Suppressor macrophage treated with lipopolysaccharide for 1 hour (primary cell): ENCODE measurements around the gene GNL1.
"Not testable (repeated sequence)": the region's sequence is repeated elsewhere in the genome, so short reads cannot be mapped to it uniquely, and the experiment has no call there.

ENCODE experiments used
- DNase-seq, 3 donors: peaks; one replicate each; pipeline ENCODE4 v3.0.0-alpha.2; 2020 to 2022

Gene GNL1

DNA sequence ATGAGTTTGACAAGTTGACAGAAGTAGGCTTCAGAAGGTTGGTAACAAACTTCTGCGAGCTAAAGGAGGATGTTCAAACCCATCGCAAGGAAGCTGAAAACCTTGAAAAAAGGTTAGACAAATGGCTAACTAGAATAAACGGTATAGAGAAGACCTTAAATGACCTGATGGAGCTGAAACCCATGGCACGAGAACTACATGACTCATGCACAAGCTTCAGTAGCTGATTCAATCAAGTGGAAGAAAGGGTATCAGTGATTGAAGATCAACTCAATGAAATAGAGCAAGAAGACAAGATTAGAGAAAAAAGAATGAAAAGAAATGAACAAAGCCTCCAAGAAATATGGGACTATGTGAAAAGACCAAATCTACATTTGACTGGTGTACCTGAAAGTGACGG lies 34.3 kb downstream of the GNL1 start:
- DNase-seq: peak in 1 of 3 donors; percentile 42

DNA sequence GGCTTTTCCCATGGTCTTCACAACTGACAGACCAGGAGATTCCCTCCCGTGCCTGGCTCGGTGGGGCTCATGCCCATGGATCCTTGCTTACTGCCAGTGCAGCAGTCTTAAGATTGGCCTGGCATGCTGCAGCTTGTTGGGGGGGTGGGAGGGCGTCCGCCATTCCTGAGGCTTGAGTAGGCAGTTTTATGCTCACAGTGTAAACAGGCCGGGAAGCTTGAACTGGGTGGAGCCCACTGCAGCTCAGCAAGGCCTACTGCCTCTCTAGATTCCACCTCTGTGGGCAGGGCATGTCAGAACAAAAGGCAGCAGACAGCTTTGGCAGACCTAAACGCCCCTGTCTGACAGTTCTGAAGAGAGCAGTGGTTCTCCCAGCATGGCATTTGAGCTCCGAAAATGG lies 35.2 kb downstream of the GNL1 start:
- DNase-seq: not testable (repeated sequence)

DNA sequence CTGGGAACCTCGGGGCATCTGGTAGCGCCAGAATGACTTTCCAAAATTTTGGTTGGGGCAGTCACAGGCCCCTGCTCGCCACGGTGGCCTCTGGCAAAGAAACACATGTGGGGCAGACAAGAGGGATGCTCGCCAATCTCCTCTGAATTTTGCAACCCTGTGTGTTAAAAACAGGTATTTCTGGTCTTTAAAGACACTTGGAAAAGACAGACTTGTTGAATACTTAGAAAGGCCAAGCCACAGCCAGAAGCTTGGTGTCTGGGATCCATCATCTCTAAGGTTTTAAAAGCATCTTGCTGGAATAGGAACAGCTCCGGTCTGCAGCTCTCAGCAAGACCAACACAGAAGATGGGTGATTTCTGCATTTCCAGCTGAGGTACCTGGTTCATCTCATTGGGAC lies 35.8 kb downstream of the GNL1 start:
- DNase-seq: no peak

- not testable (repeated sequence) for DNase-seq
These were observed 37.7 kb downstream of the GNL1 start for GRCh38 chr6:30518505-30519145.

DNA sequence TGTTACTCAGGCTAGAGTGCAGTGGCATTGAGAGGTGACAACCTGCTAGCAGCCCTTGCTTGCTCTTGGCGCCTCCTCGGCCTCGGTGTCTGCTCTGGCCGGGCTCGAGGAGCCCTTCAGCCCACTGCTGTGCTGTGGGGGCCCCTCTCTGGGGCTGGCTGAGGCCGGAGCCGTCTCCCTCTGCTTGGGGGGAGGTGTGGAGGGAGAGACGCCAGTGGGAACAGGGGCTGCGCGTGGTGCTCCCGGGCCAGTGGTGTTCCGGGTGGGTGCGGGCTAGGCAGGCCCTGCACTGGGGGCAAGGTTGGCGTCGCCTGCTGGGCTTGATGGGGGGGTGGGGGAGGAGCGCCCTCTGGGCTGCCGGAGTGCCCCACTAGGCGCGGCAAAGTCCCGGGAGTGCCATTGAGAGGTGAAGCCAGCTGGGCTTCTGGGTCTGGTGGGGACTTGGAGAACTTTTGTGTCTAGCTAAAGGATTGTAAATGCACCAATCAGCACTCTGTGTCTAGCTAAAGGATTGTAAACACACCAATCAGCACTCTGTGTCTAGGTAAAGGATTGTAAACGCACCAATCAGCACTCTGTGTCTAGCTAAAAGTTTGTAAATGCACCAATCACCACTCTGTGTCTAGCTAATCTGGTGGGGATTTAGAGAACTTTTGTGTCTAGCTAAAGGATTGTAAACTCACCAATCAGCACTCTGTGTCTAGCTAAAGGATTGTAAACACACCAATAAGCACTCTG lies 38.4 kb downstream of the GNL1 start:
- not testable (repeated sequence) for DNase-seq

DNA sequence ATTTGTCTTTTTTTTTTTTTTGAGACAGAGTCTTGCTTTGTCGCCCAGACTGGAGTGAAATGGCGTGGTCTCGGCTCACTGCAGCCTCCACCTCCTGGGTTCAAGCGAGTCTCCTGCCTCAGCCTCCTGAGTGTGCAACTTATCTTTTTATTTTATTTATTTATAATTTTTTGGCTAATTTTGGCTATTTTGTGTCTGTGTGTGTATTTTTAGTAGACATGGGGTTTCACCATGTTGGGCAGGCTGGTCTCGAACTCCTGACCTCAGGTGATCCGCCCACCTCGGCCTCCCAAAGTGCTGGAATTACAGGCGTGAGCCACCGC lies 39.6 kb downstream of the GNL1 start:
- DNase-seq: not testable (repeated sequence)

GRCh38 chr6:30515944-30516753 lies 40.1 kb downstream of the GNL1 start:
- DNase-seq: peak; percentile 96 to 99 (median 98)

DNA sequence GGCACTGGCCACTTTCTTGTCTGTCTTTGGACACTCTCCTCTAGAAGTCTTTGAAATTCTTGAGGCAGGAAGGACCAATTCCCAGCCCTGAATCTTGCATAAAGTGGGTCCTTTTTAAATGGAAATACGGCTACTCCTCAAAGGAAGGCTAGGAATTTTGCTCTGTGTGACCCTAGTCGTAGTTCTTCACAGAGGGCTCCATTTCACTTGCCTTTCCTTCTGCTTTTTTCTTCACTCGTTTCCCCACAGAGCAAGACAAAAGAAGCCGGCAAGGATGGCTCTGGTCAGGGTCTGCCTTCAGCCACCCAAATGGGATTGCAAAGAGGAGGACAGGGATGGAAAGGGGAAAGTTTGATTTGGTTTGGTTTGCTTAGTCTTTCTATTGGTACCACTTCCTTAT lies 41.2 kb downstream of the GNL1 start:
- no peak for DNase-seq

GRCh38 chr6:30513451-30513850 lies 42.8 kb downstream of the GNL1 start:
- no peak for DNase-seq

GRCh38 chr6:30511169-30511546 lies 45.1 kb downstream of the GNL1 start:
- no peak for DNase-seq

- DNase-seq: no peak
These were observed 45.7 kb downstream of the GNL1 start for GRCh38 chr6:30510419-30511168.

- DNase-seq: peak; percentile 60 to 81 (median 76)
These were observed 47.2 kb downstream of the GNL1 start for GRCh38 chr6:30508890-30509736.

GRCh38 chr6:30507849-30508827 lies 48.2 kb downstream of the GNL1 start:
- peak in 2 of 3 donors; percentile 21 to 33 for DNase-seq

DNA sequence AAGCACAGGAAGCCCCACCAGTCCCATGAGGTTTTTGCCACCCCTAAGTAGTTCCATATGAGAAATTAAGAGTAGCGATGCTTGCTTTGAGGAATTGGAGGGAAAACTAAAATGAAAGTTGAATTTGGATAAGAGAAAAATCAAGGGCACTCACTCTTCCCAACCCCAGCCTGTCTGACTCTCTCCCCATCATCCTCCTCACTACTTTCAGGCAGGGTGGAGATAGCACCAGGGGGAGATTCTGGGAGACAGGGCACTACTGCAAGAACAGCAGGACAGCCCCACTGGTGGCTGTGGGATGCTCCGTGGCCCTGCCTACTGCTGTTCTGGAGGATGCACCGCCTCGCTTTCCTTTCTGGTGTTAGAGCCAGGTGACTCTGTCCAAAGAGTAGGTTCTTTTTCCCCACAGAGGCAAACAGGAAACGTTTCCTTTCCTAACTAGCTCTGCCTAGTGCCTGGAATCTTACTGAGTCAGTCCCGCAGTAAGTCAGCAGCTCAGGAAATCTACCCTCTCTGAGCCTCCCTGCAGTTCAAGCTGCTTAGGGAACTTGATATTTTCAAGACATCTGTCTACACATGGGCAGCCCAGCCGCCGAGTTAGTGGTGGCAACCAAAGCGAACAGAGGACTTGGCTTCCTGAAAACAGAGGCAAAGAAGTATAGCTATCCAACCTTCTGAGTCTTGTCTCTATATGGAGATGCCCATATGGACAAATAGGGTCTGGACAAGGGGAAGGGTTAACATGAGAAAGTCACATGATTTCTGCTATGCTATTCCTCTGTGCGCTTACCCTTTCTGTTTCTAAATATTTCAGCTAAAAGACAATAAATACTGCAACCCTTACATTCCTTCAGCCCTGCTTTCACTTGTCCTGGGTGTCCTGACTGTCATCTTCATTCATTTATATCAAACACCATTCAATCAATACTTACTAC lies 55.6 kb downstream of the GNL1 start:
- DNase-seq: peak; percentile 52 to 53 (median 52)

DNA sequence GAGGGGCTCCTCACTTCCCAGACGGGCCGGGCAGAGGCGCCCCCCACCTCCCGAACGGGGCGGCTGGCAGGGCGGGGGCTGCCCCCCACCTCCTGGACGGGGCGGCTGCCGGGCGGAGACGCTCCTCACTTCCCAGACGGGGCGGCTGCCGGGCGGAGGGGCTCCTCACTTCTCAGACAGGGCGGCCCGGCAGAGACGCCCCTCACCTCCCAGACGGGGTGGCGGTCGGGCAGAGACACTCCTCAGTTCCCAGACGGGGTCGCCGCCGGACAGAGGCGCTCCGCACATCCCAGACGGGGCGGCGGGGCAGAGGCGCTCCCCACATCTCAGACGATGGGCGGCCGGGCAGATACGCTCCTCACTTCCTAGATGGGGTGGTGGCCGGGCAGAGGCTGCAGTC lies 57.6 kb downstream of the GNL1 start:
- DNase-seq: not testable (repeated sequence)

GRCh38 chr6:30497714-30498113 lies 58.6 kb downstream of the GNL1 start:
- no peak for DNase-seq

DNA sequence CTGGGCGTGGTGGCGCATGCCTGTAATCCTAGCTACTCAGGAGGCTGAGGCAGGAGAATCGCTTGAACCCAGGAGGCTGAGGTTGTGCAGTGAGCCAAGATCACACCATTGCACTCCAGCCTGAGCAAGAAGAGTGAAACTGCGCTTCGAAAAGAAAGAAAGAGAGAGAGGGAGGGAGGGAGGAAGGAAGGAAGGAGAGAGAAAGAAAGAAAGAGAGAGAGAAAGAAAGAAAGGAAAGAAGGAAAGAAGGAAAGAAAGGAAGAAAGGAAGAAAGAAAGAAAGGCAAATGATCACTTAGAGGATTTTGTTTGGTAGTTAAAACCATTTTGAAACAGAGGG lies 59.1 kb downstream of the GNL1 start:
- DNase-seq: not testable (repeated sequence)

- peak in 1 of 3 donors; percentile 12 for DNase-seq
These were observed 60.3 kb downstream of the GNL1 start for GRCh38 chr6:30495993-30496392.

GRCh38 chr6:30495060-30495459 lies 61.2 kb downstream of the GNL1 start:
- DNase-seq: not testable (repeated sequence)
